Endodermal cell (in vitro differentiated cells): Measurements from ENCODE around the gene MRRF. TPM values are rescaled to one million over a fixed set of nuclear protein-coding genes. Genes with fewer than 3 reads are reported as not detected.

Source experiments
- DNase-seq: peaks from one replicate; pipeline ENCODE4 v3.0.0-alpha.2; 2017
- H3K27ac ChIP-seq: 2 replicates; pipeline ENCODE4 v1.5.1; 2013; ENCODE audit warnings: mild to moderate bottlenecking, low read depth, low read length, moderate library complexity
- H3K27me3 ChIP-seq: 2 replicates; pipeline ENCODE4 v1.6.1; 2013; ENCODE audit warnings: mild to moderate bottlenecking, low read length, moderate library complexity; ENCODE audit not compliant: insufficient read depth, control insufficient read depth, poor library complexity, severe bottlenecking
- H3K36me3 ChIP-seq: 2 replicates; pipeline ENCODE4 v1.7.0; 2013; ENCODE audit warnings: mild to moderate bottlenecking, low read length, moderate library complexity; ENCODE audit not compliant: control insufficient read depth, insufficient read depth
- H3K4me1 ChIP-seq: one replicate; pipeline ENCODE4 v1.7.0; 2013; ENCODE audit warnings: low read length; ENCODE audit not compliant: control insufficient read depth, insufficient read depth
- H3K4me3 ChIP-seq: 2 replicates; pipeline ENCODE4 v1.5.1; 2013; ENCODE audit warnings: mild to moderate bottlenecking, low read length, moderate library complexity
- H3K9ac ChIP-seq: 2 replicates; pipeline ENCODE4 v1.6.1; 2013; ENCODE audit warnings: mild to moderate bottlenecking, low read length, moderate library complexity; ENCODE audit not compliant: poor library complexity, severe bottlenecking; ENCODE audit errors: extremely low read depth
- H3K9me3 ChIP-seq: 2 replicates; pipeline ENCODE4 v1.6.1; 2013; ENCODE audit warnings: mild to moderate bottlenecking, low read length, moderate library complexity; ENCODE audit not compliant: control insufficient read depth
- H3K27ac Mint-ChIP-seq: 2 replicates; pipeline ENCODE4 v1.8.0; 2020; ENCODE audit warnings: mixed read lengths
- H3K27me3 Mint-ChIP-seq: 2 replicates; pipeline ENCODE4 v1.8.0; 2021; ENCODE audit warnings: mild to moderate bottlenecking, mixed read lengths; ENCODE audit not compliant: insufficient read depth
- H3K36me3 Mint-ChIP-seq: 2 replicates; pipeline ENCODE4 v1.8.0; 2020; ENCODE audit warnings: low read depth, mixed read lengths
- H3K4me1 Mint-ChIP-seq: 2 replicates; pipeline ENCODE4 v1.8.0; 2020; ENCODE audit warnings: mixed read lengths
- H3K4me3 Mint-ChIP-seq: 2 replicates; pipeline ENCODE4 v1.8.0; 2020; ENCODE audit warnings: mild to moderate bottlenecking, moderate library complexity, mixed read lengths
- H3K9me3 Mint-ChIP-seq: 2 replicates; pipeline ENCODE4 v1.8.0; 2020; ENCODE audit warnings: mild to moderate bottlenecking, mixed read lengths
- CTCF ChIP-seq: fragments of 200-600 bp; sonication (generic); conservative IDR thresholded peaks from 2 replicates; pipeline ENCODE4 v1.5.0; 2021; ENCODE audit warnings: antibody characterized with exemption, mild to moderate bottlenecking
- WGBS, 2 experiments: methylation state at CpG; one replicate each; pipeline versions ENCODE4 v1.1.5 to v1.1.7; 2013; ENCODE audit warnings: missing lambda C conversion rate in 2 of 2, mixed read lengths in 1 of 2; ENCODE audit not compliant: insufficient coverage in 1 of 2, insufficient read length in 1 of 2; 5-methylcytosine and 5-hydroxymethylcytosine counted together
- total RNA-seq, 2 donors: library from RNA; stranded (reverse); fragmentation: NEBNext Ultra II Directional in 1 of 2; extraction: Animal tissue kit (Norgen Biotek cat#: 25700) in 1 of 2; gene quantifications; 2 replicates in 1 of 2; 3 replicates in 1 of 2; pipeline ENCODE4 v1.2.1, GENCODE V29; 2021

Gene MRRF
- total RNA-seq, 2 donors from 2014 or later: 25.8 to 27.6 TPM

- no peaks in the 10 kb centered on the region for H3K9me3 Mint-ChIP-seq
- H3K36me3 Mint-ChIP-seq: peaks cover 19% of the 10 kb centered on the region
- H3K4me1 ChIP-seq: no peaks in the 10 kb centered on the region
- no peak for TF ChIP-seq CTCF
- H3K27ac Mint-ChIP-seq: peak overlapping the region; percentile 99
- peak overlapping the region; percentile 97 for H3K4me3 ChIP-seq
- no peak for DNase-seq
- no peaks in the 10 kb centered on the region for H3K9me3 ChIP-seq
- H3K27me3 ChIP-seq: no peaks in the 10 kb centered on the region
- H3K9ac ChIP-seq: peak overlapping the region; percentile 92
- H3K36me3 ChIP-seq: peaks cover 24% of the 10 kb centered on the region
- no peaks in the 10 kb centered on the region for H3K27me3 Mint-ChIP-seq
- 27 to 30% methylated on average over 13 of the region's 13 CpGs for WGBS, 2 experiments
- no peak overlapping the region for H3K27ac ChIP-seq
- H3K4me3 Mint-ChIP-seq: peak overlapping the region; percentile 92
- H3K4me1 Mint-ChIP-seq: peaks cover 6% of the 10 kb centered on the region
Observed at GRCh38 chr9:122263699-122264349, 858 bp upstream of the MRRF start.

DNA sequence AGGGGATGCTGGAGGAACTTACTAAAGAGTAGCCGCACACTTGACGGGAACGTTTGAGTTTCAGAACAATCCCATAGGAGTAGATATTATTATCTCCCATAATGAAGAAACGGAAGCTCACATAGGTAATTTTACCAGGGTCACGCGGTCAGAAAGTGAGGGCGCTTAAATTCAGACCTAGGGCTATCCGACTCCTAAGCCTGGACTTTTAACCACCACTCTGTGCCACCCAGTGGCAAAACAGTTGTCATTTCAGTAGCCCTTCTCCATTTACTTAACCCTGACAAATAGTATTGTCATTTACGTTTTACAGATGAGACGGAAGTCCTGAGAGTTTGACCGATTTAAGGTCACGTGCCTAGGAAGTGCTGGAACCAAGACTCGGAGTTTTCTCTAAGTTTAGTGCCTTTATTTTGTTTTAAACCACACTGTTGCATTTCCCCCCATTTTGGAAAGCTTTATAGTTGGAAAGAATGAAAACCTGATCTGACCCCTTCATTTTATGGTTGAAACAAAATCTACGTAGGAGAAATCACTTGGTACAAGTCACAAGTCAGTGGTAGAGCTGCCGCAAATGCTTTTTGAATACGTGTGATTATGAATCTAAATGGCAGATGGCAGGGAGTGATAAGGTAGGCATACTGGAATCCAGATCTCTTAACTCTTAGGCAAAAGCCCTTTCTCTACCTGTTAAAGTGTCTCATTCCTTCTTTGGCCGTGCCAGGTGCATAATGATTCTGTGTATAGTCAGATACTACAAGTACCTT lies 650 bp downstream of the MRRF start:
- H3K36me3 ChIP-seq: peaks cover 14% of the 10 kb centered on the region
- H3K27ac ChIP-seq: peak overlapping the region; percentile 66
- 21 to 22% methylated on average over 11 to 17 of the region's 17 CpGs for WGBS, 2 experiments
- peak overlapping the region; percentile 97 for H3K4me3 ChIP-seq
- H3K4me1 Mint-ChIP-seq: peaks cover 6% of the 10 kb centered on the region
- H3K9me3 ChIP-seq: no peaks in the 10 kb centered on the region
- H3K27me3 Mint-ChIP-seq: no peaks in the 10 kb centered on the region
- H3K4me1 ChIP-seq: no peaks in the 10 kb centered on the region
- no peaks in the 10 kb centered on the region for H3K9me3 Mint-ChIP-seq
- no peaks in the 10 kb centered on the region for H3K27me3 ChIP-seq
- peak overlapping the region; percentile 92 for H3K4me3 Mint-ChIP-seq
- peak overlapping the region; percentile 92 for H3K9ac ChIP-seq
- peak overlapping the region; percentile 99 for H3K27ac Mint-ChIP-seq
- peaks cover 8% of the 10 kb centered on the region for H3K36me3 Mint-ChIP-seq
- TF ChIP-seq CTCF: peak; percentile 43
- DNase-seq: no peak

DNA sequence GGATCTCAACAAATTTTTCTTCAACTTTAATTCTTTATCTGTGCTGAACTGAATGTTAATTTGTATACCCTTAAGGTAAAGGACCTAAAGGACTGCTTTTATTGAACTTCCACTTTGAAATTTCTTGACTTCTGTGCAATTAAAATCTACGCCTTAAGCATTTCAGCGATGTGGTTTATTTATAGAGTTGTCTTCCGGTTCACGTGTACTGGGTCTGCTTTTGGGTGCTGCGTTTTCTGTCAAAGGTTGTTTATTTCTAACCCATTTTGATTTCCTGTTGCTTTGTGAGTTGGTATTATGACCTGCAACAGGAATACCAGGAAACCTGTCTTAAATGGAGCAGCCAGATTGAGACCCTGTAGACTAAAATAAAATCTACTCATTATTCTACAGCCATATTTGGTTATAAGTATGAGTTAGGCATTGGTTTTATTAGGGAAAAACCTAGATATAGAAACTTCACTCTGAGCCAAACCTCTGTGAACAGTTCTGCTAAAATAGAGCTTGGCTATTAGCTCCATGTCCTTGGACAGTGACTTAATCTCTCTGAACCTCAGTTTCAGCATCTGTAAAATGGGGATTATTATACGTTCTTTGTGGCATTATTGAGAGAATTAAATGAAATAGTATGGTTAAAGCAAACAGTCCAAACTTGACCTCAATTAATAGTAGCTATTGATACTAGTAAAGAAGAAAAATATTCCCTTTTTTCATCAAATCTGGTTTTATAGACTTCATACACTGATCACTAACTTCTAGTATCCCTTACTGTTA lies 3.5 kb downstream of the MRRF start:
- TF ChIP-seq CTCF: no peak
- no peaks in the 10 kb centered on the region for H3K4me1 ChIP-seq
- no peak overlapping the region for H3K4me3 ChIP-seq
- H3K9me3 ChIP-seq: no peaks in the 10 kb centered on the region
- H3K4me3 Mint-ChIP-seq: no peak overlapping the region
- 92 to 100% methylated on average over 4 to 6 of the region's 6 CpGs for WGBS, 2 experiments
- no peak for DNase-seq
- no peaks in the 10 kb centered on the region for H3K9me3 Mint-ChIP-seq
- peaks cover 6% of the 10 kb centered on the region for H3K4me1 Mint-ChIP-seq
- no peaks in the 10 kb centered on the region for H3K27me3 ChIP-seq
- peaks cover 23% of the 10 kb centered on the region for H3K36me3 ChIP-seq
- H3K27ac Mint-ChIP-seq: no peak overlapping the region
- H3K27ac ChIP-seq: no peak overlapping the region
- H3K36me3 Mint-ChIP-seq: peaks cover 15% of the 10 kb centered on the region
- no peaks in the 10 kb centered on the region for H3K27me3 Mint-ChIP-seq
- H3K9ac ChIP-seq: no peak overlapping the region
